H9 (cell line): ENCODE measurements around the gene DHRSX. TPM values are rescaled to one million over a fixed set of nuclear protein-coding genes. Genes with fewer than 3 reads are reported as not detected.

ENCODE experiments used
- DNase-seq: peaks from one replicate; pipeline ENCODE4 v3.0.0-alpha.2; 2017
- H2AFZ ChIP-seq: one replicate; pipeline ENCODE4 v1.6.1; 2013; ENCODE audit warnings: mild to moderate bottlenecking, low read length, control low read depth, moderate library complexity
- H2AK5ac ChIP-seq: 2 replicates; pipeline ENCODE4 v1.6.1; 2013; ENCODE audit warnings: low read length, control low read depth, mixed read lengths; ENCODE audit not compliant: insufficient read length
- H2BK120ac ChIP-seq: one replicate; pipeline ENCODE4 v1.6.1; 2013; ENCODE audit warnings: low read depth, mild to moderate bottlenecking, low read length, control low read depth, inconsistent platforms; ENCODE audit not compliant: poor library complexity, severe bottlenecking
- H2BK12ac ChIP-seq: 2 replicates; pipeline ENCODE4 v1.6.1; 2013; ENCODE audit warnings: low read length, control low read depth, mixed read lengths, low read depth; ENCODE audit not compliant: insufficient read length
- H2BK15ac ChIP-seq: 2 replicates; pipeline ENCODE4 v1.6.1; 2013; ENCODE audit warnings: low read depth, low read length, control low read depth
- H2BK20ac ChIP-seq: one replicate; pipeline ENCODE4 v1.6.1; 2013; ENCODE audit warnings: low read depth, mild to moderate bottlenecking, low read length, control low read depth, inconsistent platforms; ENCODE audit not compliant: poor library complexity, severe bottlenecking
- H2BK5ac ChIP-seq: 2 replicates; pipeline ENCODE4 v1.6.1; 2013; ENCODE audit warnings: low read length, control low read depth, mixed read lengths; ENCODE audit not compliant: insufficient read length
- H3K14ac ChIP-seq: 2 replicates; pipeline ENCODE4 v1.6.1; 2013; ENCODE audit warnings: low read length, control low read depth; ENCODE audit not compliant: insufficient read depth
- H3K18ac ChIP-seq: 2 replicates; pipeline ENCODE4 v1.6.1; 2013; ENCODE audit warnings: low read depth, mild to moderate bottlenecking, mixed read lengths, low read length, control low read depth; ENCODE audit not compliant: insufficient read length
- H3K23ac ChIP-seq: 2 replicates; pipeline ENCODE4 v1.6.1; 2013; ENCODE audit warnings: low read length, control low read depth, mixed read lengths, low read depth; ENCODE audit not compliant: insufficient read length
- H3K23me2 ChIP-seq: 2 replicates; pipeline ENCODE4 v1.6.1; 2013; ENCODE audit warnings: low read depth, mild to moderate bottlenecking, mixed read lengths, low read length, control low read depth; ENCODE audit not compliant: insufficient read length, poor library complexity, severe bottlenecking
- H3K27ac ChIP-seq: 2 replicates; pipeline ENCODE4 v1.5.1; 2013; ENCODE audit warnings: low read length, control low read depth, mixed read lengths, low read depth; ENCODE audit not compliant: insufficient read length
- H3K27me3 ChIP-seq: 2 replicates; pipeline ENCODE4 v1.6.1; 2013; ENCODE audit warnings: low read length, control low read depth, inconsistent platforms; ENCODE audit not compliant: insufficient read depth
- H3K4ac ChIP-seq: 2 replicates; pipeline ENCODE4 v1.6.1; 2013; ENCODE audit warnings: low read depth, mild to moderate bottlenecking, control low read depth, inconsistent platforms, low read length, moderate library complexity
- H3K4me1 ChIP-seq: 2 replicates; pipeline ENCODE4 v1.6.1; 2013; ENCODE audit warnings: low read length, control low read depth, inconsistent platforms; ENCODE audit not compliant: insufficient read depth
- H3K4me2 ChIP-seq: 2 replicates; pipeline ENCODE4 v1.6.1; 2013; ENCODE audit warnings: low read length, control low read depth, mixed read lengths; ENCODE audit not compliant: insufficient read length, insufficient read depth
- H3K56ac ChIP-seq: 2 replicates; pipeline ENCODE4 v1.6.1; 2013; ENCODE audit warnings: low read depth, mild to moderate bottlenecking, mixed read lengths, low read length, control low read depth; ENCODE audit not compliant: insufficient read length
- H3K79me1 ChIP-seq: 2 replicates; pipeline ENCODE4 v1.6.1; 2013; ENCODE audit warnings: low read depth, mild to moderate bottlenecking, moderate library complexity, low read length, control low read depth, inconsistent platforms; ENCODE audit not compliant: insufficient read depth, poor library complexity, severe bottlenecking
- H3K79me2 ChIP-seq: 2 replicates; pipeline ENCODE4 v1.6.1; 2013; ENCODE audit warnings: low read length, control low read depth, inconsistent platforms; ENCODE audit not compliant: insufficient read depth
- H3K9ac ChIP-seq: 2 replicates; pipeline ENCODE4 v1.6.1; 2013; ENCODE audit warnings: low read length, control low read depth, mixed read lengths; ENCODE audit not compliant: insufficient read length; ENCODE audit errors: extremely low read depth
- H3K9me3 ChIP-seq: one replicate; pipeline ENCODE4 v1.6.1; 2013; ENCODE audit warnings: low read depth, low read length, inconsistent platforms; ENCODE audit not compliant: control insufficient read depth
- H3T11ph ChIP-seq: one replicate; pipeline ENCODE4 v1.6.1; 2013; ENCODE audit warnings: mild to moderate bottlenecking, low read length, control low read depth, inconsistent platforms
- H4K20me1 ChIP-seq: one replicate; pipeline ENCODE4 v1.6.1; 2013; ENCODE audit not compliant: control insufficient read depth, insufficient read length, insufficient read depth
- H4K5ac ChIP-seq: 2 replicates; pipeline ENCODE4 v1.6.1; 2013; ENCODE audit warnings: low read depth, mild to moderate bottlenecking, mixed read lengths, low read length, control low read depth; ENCODE audit not compliant: insufficient read length
- H4K8ac ChIP-seq: replicated peaks from 2 replicates; pipeline ENCODE4 v1.6.1; 2013; ENCODE audit warnings: low read length, control low read depth, mixed read lengths, low read depth; ENCODE audit not compliant: insufficient read length
- H4K91ac ChIP-seq: 2 replicates; pipeline ENCODE4 v1.6.1; 2013; ENCODE audit warnings: low read depth, mild to moderate bottlenecking, moderate library complexity, mixed read lengths, low read length, control low read depth; ENCODE audit not compliant: insufficient read length
- H3K27ac Mint-ChIP-seq, 3 experiments: 2 replicates in 2 of 3; 3 replicates in 1 of 3; pipeline ENCODE4 v1.8.0; 2020 to 2021; ENCODE audit warnings: mixed read lengths in 3 of 3, mild to moderate bottlenecking in 1 of 3, moderate library complexity in 1 of 3
- H3K27me3 Mint-ChIP-seq: 2 replicates; pipeline ENCODE4 v1.8.0; 2021; ENCODE audit warnings: low read depth, mild to moderate bottlenecking, moderate library complexity, mixed read lengths
- H3K36me3 Mint-ChIP-seq, 3 experiments: 2 replicates in 2 of 3; 3 replicates in 1 of 3; pipeline ENCODE4 v1.8.0; 2020 to 2021; ENCODE audit warnings: low read depth in 3 of 3, mixed read lengths in 3 of 3; ENCODE audit not compliant: insufficient read depth in 1 of 3
- H3K4me1 Mint-ChIP-seq, 2 experiments: 2 replicates each; pipeline ENCODE4 v1.8.0; 2020; ENCODE audit warnings: mixed read lengths in 2 of 2
- H3K4me3 Mint-ChIP-seq, 2 experiments: 2 replicates in 1 of 2; 3 replicates in 1 of 2; pipeline ENCODE4 v1.8.0; 2020 to 2021; ENCODE audit warnings: mild to moderate bottlenecking in 2 of 2, mixed read lengths in 2 of 2, moderate library complexity in 1 of 2
- H3K9me3 Mint-ChIP-seq, 2 experiments: 2 replicates in 1 of 2; 3 replicates in 1 of 2; pipeline ENCODE4 v1.8.0; 2020; ENCODE audit warnings: mild to moderate bottlenecking in 2 of 2, mixed read lengths in 2 of 2, moderate library complexity in 1 of 2
- CTCF ChIP-seq: fragments of 200-600 bp; sonication (generic); conservative IDR thresholded peaks from 3 replicates; pipeline ENCODE4 v1.8.0; 2021; ENCODE audit warnings: antibody characterized with exemption, mild to moderate bottlenecking
- WGBS: extraction: QIAGEN DNeasy Blood & Tissue Kit; methylation state at CpG from one replicate; pipeline ENCODE4 v1.1.7; 2013; ENCODE audit warnings: missing lambda C conversion rate, low lambda C conversion rate, mixed read lengths; ENCODE audit not compliant: insufficient read length; ENCODE audit errors: extremely low coverage; 5-methylcytosine and 5-hydroxymethylcytosine counted together
- total RNA-seq: library from RNA; stranded (reverse); gene quantifications from 2 replicates; pipeline ENCODE4 v1.2.1, GENCODE V29; 2021

The DHRSX gene
- total RNA-seq, 1 experiment from 2014 or later = 44.0 TPM

DNA sequence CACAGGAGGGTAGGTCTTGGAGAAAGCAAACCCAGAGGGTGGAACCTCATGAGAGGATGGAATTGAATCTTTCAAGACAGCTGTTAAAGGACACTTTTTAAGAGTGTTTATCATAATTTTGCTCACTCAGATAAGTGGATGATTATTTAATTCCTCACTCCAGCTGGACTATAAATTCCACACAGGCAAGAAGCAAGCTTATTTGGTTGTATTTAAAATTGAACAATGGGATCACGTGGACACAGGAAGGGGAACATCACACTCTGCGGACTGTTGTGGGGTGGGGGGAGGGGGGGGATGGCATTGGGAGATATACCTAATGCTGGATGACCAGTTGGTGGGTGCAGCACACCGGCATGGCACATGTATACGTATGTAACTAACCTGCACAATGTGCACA is 116.3 kb downstream of the DHRSX start:
- Histone ChIP-seq H3K9ac (no peak overlapping the region), H4K8ac (no peak overlapping the region), H3K27me3 (no peaks in the 10 kb centered on the region), H2BK120ac (no peak overlapping the region), H3K23me2 (no peaks in the 10 kb centered on the region), H3K79me2 (peaks cover 3% of the 10 kb centered on the region; the same call in 1 of the 2 replicates), H3K4me2 (no peak overlapping the region), H2AK5ac (no peak overlapping the region), H3K9me3 (no peaks in the 10 kb centered on the region), H4K20me1 (no peaks in the 10 kb centered on the region), H2BK12ac (no peak overlapping the region), H3K56ac (no peak overlapping the region), H3T11ph (no peak overlapping the region), H3K27ac (no peak overlapping the region), H3K4me1 (no peaks in the 10 kb centered on the region), H3K4ac (no peak overlapping the region), H2BK20ac (no peak overlapping the region), H3K23ac (no peak overlapping the region), H4K5ac (no peak overlapping the region), H3K14ac (no peak overlapping the region), H3K79me1 (no peaks in the 10 kb centered on the region), H3K18ac (no peak overlapping the region), H4K91ac (no peak overlapping the region), H2BK15ac (no peak overlapping the region), H2BK5ac (no peak overlapping the region), H2AFZ (no peak overlapping the region)
- Mint-ChIP-seq H3K27ac (no peak overlapping the region), H3K36me3 (peaks cover 14 to 27% (median 14%) of the 10 kb centered on the region in 3 experiments), H3K4me3 (no peak overlapping the region), H3K9me3 (peaks cover 0 to 7% of the 10 kb centered on the region in 2 experiments; a peak in 4 of 5 replicates), H3K27me3 (no peaks in the 10 kb centered on the region), H3K4me1 (peaks cover 0 to 6% of the 10 kb centered on the region in 2 experiments; a peak in 2 of 4 replicates)
- WGBS = no CpG with 5 or more reads among the region's 4 CpGs
- no peak for DNase-seq
- TF ChIP-seq CTCF = no peak
